GM13976 (cell line): ENCODE results near the gene LIMS2.

ENCODE experiments used
- DNase-seq: peaks from one replicate; pipeline ENCODE4 v3.0.0; 2012; ENCODE audit warnings: low spot score
- CTCF ChIP-seq: IDR thresholded peaks from 2 replicates; pipeline ENCODE4 v1.5.1; 2012; ENCODE audit warnings: borderline replicate concordance, mild to moderate bottlenecking; ENCODE audit not compliant: insufficient read depth; ENCODE audit errors: extremely low read depth, missing control alignments, control extremely low read depth
- in situ Hi-C: fragments of 300-500 bp; cut with MboI; formaldehyde crosslinking; loops from one replicate; pipeline ENCODE4 v1.12.0; 2022; ENCODE audit warnings: low sequenced_read_pairs, mixed read lengths, inconsistent platforms; ENCODE audit not compliant: unreplicated experiment

Gene LIMS2

GRCh38 chr2:127628767-127629614, 46.3 kb downstream of the LIMS2 start:
- DNase-seq: no peak
- in situ Hi-C loops: no loop called here
- no peak for TF ChIP-seq CTCF

GRCh38 chr2:127627740-127628571, 47.4 kb downstream of the LIMS2 start:
- in situ Hi-C loops: no loop called here

GRCh38 chr2:127626917-127627739, 48.2 kb downstream of the LIMS2 start:
- no peak for DNase-seq
- TF ChIP-seq CTCF: no peak
- in situ Hi-C loops: no loop called here

More at GRCh38 chr2:127627740-127628571, 47.4 kb downstream of the LIMS2 start:
- DNase-seq: no peak
- TF ChIP-seq CTCF: no peak

- in situ Hi-C loops: no loop called here
- DNase-seq: no peak
- TF ChIP-seq CTCF: no peak
Measured at GRCh38 chr2:127626175-127626574, 49.2 kb downstream of the LIMS2 start.

GRCh38 chr2:127625572-127625951, 49.8 kb downstream of the LIMS2 start:
- in situ Hi-C loops: no loop called here
- no peak for TF ChIP-seq CTCF
- DNase-seq: no peak
